Panc1 (cell line): Measurements from ENCODE around the gene C2CD2L.

Experiments
- CTCF ChIP-seq: fragments of 450-650 bp; IDR thresholded peaks from 2 replicates; pipeline ENCODE4 v1.5.1; 2017; ENCODE audit warnings: mild to moderate bottlenecking
- POLR2AphosphoS5 ChIP-seq: IDR thresholded peaks from 2 replicates; pipeline ENCODE4 v1.6.1; 2012; ENCODE audit warnings: mild to moderate bottlenecking, low read depth, low read length, moderate library complexity
- REST ChIP-seq, 2 experiments: IDR thresholded peaks; 2 replicates each; pipeline ENCODE4 v1.6.1; 2011 to 2012; ENCODE audit warnings: low read depth in 2 of 2, control low read depth in 1 of 2, low read length in 1 of 2, mild to moderate bottlenecking in 1 of 2, moderate library complexity in 1 of 2; ENCODE audit not compliant: insufficient read depth in 1 of 2
- TCF7L2 ChIP-seq: IDR thresholded peaks from 2 replicates; pipeline ENCODE4 v1.6.1; 2011; ENCODE audit warnings: mild to moderate bottlenecking, low read depth, low read length, inconsistent platforms

GRCh38 chr11:119078675-119079420 is 28.3 kb upstream of the C2CD2L start:
- no peak for TF ChIP-seq POLR2AphosphoS5
- TF ChIP-seq CTCF = no peak
- TF ChIP-seq TCF7L2 = no peak
- TF ChIP-seq REST (IDR thresholded peaks at IDR 0.05; ENCODE audit: insufficient read depth in 1 of 2, low read depth in 2 of 2, low read length in 1 of 2) = no peak
